Measurements from ENCODE around the gene PRKCH.
"Not testable (repeated sequence)": the region's sequence is repeated elsewhere in the genome, so short reads cannot be mapped to it uniquely, and the experiment has no call there.

PRKCH gene

DNA sequence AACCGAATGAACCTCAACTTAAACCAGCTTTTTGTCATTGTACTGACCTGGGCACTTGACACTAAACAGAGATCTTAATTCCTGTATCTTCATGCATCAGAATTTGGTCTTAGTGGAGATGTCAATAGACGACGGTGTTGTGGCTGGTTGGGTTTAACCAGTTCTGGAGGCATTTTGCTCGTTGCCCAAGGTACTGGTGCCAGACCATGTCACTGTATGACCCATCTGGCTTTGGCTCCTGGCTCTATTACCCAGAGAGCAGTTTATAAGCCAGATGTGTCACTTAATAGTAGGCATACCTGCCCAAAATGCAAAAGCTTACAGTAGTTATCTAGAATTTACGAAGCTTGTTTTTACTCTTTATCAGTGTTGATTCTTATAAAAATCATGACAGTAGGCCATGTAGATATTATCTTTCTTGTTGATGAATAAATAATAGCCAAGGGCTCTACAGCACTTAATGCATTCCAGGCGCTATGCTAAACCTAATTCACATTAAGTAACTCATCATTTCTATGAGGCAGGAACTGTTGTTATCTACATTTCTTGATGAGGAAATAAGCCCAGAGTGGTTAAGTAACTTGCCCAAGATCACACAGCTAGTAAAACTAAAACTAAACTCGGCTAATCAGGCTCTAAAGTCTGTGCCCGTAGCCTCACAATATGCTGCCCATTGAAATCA, 194.2 kb downstream of the PRKCH start:
- DNase-seq (ENCODE audit: low read depth in 2 of 2): no peak

DNA sequence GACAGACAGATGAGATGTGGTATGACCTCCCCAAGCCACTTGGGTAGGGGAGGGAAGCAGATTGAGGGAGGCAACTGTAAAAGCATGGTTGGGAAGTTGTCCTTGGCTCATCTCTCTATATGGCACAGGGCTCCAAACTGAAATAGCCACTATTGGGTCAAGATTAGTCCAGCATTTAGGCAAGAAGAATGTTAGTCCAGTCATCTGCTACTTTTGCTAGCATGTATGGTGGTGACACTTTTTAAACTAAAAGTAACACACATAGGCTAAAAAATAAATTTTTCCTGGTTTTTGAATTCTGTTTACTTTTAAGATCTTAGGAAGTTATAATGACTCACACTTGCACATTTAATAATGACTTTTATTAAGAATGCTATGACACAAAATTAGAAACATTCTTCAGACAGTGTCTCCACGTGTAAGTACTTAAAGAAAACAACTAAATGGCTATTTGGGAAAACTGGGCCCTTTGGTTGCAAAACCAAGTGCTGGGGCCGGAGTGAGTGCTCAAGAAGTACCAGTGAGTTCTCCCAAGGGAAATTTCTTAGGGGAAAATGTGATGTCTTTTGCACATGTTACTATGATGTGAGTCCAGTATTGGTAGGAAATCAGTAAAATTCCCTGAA, 194.9 kb downstream of the PRKCH start:
- no peak for DNase-seq (ENCODE audit: low read depth in 2 of 2)

DNA sequence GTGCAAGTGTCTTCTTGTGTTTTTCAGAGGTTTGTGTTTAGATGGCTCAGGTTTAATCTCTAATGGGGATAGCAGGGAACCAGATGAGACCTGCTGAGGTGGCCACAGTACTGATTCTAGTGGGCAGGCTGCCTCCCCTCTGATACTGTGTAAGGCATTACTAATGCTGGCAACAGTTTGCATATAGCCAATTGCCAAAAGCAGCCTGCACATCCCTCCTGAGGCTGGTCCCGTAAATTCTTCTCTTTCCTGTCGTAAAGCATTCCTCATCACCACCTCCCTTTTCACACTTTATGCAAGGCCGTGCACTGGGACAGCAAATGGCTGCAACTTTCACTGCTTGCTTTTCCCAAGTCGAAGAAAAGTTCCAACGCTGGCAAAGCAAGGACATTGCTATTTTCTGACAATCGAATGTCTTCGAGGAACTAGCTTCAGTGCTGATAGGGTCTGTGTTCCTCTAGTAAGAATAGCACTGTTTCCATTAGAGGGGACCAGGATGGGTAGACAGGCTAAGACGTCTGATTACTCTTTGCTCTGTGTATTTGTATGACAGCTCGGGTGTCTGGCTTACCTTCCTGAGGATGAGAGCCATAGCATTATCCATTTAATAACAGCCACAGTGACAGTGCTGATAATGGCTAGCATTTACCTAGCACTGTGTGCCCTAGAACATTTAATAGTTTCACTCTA, 195.7 kb downstream of the PRKCH start:
- no peak for DNase-seq (ENCODE audit: low read depth in 2 of 2)

DNA sequence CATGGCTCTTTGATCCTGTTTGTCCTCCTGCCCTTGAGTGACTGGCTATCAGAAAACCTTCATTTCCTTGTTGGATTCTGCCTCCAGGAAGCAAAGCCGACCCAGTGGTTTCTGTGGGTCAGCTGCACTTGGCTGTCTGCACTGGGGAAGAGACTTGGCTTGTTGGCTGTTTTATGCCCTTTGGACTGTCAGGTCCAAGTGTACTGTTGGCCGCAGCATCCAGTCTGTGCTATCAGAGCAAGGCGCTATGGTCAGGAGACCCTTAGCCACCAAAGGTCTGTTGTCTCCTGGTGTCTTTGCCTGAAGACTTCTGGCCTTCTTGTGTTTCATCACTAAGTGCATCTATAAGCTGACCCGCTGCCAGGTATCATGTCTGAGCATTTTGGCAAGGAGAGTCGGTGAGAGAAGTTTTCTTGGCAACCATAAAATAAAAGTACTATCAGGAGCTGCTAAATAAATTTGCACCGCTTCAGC, 196.6 kb downstream of the PRKCH start:
- no peak for DNase-seq (ENCODE audit: low read depth in 2 of 2)

DNA sequence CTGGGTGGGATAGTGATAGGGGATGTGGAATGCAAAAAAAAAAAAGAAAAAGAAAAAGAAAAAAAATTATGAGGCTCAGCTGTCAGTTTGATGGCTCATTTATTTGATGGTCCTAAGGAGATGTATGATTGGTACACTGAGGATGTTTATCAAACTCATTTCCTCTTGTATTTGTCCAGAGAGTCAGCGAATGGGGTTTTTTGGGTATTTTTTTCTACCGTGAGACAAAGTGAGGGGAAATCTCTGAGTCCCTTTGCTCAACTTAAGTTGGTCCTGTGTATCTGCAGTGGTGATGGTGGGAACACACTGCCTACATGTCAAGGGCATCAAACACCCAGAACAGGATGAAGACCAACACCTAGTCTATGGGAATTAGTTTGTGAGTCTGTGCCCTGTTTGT, 197.0 kb downstream of the PRKCH start:
- DNase-seq (ENCODE audit: low read depth in 2 of 2): no peak

DNA sequence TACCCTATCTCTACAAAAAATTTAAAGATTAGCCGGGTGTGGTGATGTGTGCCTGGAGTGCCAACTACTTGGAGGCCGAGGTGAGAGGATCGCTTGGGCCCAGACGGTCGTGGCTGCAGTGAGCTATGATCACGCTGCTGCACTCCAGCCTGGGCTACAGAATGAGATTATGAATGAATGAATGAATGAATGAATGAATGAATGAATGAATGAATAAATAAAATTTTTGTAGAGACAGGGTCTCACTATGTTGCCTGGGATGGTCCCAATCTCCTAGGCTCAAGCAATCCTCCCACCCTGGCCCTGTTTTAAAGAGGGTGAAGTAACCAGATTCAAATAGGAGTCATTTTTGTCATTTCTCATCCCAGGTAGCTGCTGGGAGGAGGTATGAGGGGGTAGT, 197.7 kb downstream of the PRKCH start:
- no peak for DNase-seq (ENCODE audit: low read depth in 2 of 2)

DNA sequence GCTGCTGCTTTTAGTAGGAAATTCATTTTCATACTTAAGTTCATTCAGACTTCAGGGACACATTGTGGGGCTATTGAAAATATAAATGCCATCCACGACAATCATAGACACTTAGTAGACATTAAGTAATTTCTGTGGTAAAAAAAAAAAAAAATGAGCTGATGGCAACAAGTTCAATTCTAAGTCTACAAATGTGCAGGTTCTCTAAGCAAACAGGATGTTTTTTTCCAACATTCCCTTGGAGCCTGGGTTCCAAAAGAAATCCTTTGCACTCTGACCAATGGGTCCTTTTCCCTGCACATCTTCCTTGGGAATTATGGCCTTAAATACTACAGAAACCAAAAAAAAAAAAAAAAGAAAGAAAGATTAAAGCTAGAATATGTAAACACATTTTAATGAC, 198.4 kb downstream of the PRKCH start:
- no peak for DNase-seq (ENCODE audit: low read depth in 2 of 2)

DNA sequence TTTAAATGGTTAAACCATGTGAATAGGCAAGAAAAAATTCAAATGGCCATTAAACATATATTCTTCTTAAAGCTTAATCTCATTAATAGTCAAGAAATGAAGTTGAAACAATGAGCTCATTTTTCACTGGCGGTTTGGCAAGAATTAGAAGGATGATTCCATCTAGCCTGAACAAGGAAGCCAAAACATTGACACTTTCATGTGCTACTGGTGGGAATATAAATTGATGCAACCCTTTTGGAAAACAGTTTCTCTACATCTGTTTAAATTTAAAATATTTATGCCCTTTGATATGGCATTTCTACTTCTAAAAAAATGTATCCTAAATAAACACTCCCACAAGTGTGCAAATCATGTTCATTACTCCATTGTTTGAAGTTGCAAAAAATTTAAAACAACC, 199.2 kb downstream of the PRKCH start:
- DNase-seq (ENCODE audit: low read depth in 2 of 2): no peak

DNA sequence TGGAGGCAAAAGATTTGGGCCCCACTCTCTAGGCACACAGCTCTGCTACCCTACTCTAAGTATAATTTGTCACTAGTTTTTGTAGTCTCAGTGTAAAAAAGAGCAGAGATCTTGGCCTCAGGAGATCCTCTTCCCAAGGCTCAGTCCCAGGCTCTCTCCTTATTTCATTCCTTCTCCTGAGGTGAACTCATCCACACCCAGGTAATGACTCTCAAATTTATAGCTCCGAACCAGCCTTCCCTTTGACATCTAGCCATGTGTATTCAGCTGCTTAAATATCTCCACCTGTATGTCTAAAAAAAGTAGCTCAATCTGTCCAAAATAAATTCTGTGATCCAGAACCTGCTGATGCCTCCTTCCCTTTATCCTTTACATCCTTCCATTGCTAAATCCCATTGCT, 200.4 kb downstream of the PRKCH start:
- DNase-seq (ENCODE audit: low read depth in 2 of 2): no peak

DNA sequence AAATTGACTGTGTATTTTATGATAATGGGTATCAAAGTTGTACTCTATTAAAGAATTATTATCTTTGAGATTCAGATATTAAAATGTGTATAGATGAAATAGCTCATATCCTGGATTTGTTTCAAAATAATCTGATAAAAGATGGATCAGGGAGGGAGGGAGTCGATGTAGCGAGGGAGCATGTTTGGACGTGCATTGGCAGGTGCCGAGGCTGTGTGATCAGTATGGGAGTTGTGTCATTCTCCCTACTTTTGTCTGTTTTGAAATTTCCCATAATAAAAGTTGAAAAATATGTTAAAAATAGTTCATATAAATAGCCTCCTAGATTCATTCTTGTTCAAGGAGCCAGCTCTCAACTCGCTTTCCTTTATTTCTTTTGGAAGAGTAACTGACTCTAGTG, 202.4 kb downstream of the PRKCH start:
- no peak for DNase-seq (ENCODE audit: low read depth in 2 of 2)

DNA sequence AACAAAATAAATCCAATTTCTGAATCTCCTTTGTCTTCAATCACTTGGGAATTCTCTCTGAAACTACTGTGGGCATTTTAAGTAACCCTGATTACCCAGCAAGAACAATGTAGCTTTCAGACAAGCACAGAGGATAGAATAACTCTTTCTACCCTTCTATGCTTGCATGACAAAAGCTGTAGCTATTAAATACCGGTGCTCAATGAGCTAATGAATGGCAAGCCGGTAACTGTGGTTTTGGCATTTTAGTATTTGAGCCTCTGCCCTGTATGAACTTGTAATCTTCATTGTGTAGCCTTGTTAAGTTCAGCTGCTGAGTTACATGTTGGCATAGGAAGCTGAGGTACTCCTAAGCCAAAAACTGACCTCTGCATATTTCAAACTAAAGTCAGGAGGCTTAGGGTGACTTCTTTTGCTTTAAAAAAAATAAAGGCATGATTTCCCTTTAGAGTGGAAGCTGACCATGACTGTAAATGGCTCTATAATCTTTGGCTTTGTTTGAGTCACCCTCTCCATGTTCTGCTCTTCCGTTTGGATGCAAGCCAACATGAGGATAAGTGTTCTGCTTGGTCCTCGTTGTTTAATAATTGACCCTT, 202.9 kb downstream of the PRKCH start:
- DNase-seq (ENCODE audit: low read depth in 2 of 2): no peak

DNA sequence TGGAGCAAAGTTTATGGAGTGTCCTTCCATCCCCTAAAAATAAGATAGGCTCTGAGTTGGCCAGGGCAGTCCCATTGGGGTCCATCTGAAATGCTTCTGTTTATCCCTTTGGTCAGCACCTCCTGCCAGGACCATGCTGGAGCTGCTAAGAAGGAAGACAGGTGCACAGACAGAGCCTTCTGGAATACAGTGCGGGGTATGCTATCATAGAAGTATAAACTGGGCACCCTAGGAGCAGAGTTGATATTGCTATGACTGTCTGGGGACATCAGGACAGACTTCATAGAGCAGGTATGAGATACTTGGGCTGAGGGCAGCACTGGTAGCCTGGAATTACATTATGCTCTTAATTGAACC, 203.5 kb downstream of the PRKCH start:
- no peak for DNase-seq (ENCODE audit: low read depth in 2 of 2)

DNA sequence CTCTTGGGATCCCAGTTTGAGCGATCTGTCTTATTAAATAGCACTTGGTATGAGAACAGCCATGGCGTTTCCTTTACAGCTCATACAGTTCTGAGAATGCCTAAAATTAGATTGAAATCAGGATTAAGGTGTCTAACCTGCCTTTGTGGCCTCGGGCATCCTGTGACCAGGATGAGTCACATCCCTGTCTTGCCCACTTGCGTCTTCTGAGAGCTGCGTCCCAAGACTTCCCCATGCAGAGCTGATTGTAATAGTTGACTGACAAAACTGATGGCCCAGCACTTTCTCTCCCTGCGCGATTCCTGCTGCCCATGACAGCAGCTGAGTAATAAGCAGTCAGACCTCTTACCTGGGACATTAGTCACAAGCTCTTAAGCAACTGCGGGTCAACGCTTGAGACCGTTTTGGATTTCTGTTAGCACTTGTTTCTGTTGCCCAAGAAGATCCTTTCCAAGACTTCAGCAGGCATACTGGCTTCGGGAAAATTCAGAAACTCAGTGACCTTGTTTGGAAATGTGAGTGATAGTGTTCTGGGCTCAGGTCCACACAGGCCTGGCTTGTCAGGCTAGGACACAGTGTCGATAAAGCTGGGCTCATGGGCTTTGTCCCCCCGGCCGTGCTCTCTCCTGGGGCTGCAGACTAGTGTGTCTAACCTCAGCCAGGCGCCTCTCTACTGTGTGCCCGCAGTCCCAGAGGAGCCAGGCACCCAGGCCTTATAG, 204.1 kb downstream of the PRKCH start:
- DNase-seq (ENCODE audit: low read depth in 2 of 2): peak; percentile 42 to 58

DNA sequence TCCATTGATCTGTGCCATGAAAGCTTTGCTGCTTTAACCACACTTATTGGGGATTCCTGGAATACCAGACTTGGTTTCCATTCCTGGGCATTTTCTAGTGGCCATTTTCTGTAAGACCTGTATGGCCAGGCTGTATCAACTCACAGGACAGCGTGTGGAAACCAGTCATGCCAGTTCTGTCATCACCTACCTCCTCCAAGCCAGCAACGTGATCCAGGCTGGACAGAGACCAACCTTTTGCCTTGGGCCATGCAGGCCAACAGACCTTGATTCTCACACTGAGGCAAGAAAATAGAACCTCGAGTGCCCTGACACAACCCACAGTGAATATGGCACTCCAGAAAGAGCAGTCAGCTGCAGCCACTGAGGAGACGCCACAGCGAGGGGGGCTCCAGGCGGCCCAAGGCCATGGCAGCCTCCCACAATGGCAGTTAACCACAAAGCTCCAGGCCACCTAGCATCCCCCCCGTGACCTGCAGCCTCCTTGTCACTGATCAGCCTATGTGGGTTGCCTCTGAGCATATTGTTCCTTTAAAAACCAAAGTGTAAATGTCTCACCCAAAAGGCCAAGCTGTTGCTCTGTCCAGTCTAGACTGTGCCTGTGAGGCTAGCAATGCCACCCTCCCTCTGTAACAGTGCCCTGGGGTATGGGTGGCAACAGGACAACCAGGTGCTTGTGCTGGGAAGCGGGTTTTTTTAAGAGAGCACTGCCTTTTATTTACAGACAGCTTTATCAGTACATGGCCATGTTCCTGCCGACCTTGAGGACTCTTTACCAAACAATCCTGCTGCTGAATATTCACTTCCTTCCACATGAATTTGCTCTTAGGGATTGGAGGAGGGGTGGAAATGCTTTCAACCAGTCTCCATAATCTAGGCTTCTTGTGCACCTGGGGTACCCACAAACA, 205.3 kb downstream of the PRKCH start:
- no peak for DNase-seq (ENCODE audit: low read depth in 2 of 2)

DNA sequence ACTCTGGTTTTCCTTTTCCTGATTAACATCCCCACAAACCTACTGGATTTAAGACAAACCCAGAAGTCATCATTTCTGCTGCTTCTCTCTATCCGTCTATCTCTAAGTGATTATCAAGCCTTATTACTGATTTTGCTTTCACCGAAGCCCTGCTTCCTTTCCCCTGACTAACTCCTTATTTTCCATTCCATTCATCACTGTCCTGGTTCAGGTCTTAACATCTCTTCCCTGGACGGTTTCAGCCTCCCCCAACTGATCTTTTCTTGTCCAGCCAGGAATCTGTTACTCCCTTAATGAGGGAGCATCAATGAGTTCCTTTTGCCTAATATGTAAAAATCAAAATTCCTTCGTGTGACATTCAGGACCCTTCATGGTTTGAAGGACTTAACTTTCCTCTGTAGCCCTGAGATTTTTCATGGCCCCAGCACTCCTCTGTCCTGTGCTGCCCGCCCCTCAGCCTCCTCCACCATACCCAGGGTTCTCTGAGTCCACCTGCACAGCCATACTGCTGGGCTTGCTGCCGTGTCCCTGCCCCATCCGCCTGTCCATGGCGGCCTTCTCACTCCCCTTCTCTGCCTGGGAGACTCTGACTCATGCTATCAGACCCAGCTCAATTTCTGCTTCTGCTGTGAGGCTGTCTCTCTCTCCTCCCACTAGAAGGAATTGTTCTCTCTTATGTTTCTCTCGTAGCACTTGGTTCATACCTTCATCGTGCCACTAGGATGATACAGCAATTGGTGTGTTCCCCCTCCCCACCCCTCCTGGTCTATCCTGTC, 206.1 kb downstream of the PRKCH start:
- no peak for DNase-seq (ENCODE audit: low read depth in 2 of 2)

DNA sequence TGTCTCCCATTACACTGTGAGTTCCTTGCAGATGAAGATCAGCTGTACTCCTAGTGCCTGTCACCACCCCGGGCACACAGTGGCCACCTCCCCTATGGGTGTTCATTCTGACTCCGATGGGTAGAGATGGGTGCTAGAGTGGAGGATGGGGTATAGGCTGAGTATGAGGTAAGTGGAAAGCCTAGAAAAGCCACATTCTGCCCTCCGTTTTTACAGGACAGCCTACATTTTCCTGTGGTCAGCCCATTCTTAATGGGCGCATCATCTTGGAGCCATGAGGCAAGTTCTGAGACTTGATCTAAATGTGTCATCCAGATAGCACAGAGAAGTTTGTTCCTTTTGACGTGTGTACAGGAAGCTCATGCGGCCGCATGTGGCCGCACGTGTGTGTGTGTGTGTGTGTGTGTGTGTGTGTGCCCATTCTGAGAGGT, 207.2 kb downstream of the PRKCH start:
- no peak for DNase-seq (ENCODE audit: low read depth in 2 of 2)

DNA sequence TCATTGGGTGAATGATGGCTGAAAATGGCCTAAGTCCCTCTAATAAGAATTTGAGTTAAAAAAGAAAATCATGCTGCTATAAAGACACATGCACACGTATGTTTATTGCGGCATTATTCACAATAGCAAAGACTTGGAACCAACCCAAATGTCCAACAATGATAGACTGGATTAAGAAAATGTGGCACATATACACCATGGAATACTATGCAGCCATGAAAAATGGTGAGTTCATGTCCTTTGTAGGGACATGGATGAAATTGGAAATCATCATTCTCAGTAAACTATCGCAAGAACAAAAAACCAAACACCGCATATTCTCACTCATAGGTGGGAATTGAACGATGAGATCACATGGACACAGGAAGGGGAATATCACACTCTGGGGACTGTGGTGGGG, 208.0 kb downstream of the PRKCH start:
- DNase-seq (ENCODE audit: low read depth in 2 of 2): not testable (repeated sequence)

DNA sequence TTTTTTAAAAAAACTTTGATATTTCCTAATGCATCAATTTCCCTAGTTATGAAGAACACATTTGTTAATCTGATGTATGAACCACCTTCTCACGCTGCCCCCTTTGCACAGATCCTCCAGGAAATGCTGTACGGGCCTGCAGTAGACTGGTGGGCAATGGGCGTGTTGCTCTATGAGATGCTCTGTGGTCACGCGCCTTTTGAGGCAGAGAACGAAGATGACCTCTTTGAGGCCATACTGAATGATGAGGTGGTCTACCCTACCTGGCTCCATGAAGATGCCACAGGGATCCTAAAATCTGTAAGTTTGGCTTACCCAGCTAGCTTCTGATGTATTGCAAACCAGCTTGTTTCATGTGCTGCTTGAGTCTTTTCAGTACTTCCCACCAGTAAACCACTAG, 208.9 kb downstream of the PRKCH start:
- no peak for DNase-seq (ENCODE audit: low read depth in 2 of 2)

DNA sequence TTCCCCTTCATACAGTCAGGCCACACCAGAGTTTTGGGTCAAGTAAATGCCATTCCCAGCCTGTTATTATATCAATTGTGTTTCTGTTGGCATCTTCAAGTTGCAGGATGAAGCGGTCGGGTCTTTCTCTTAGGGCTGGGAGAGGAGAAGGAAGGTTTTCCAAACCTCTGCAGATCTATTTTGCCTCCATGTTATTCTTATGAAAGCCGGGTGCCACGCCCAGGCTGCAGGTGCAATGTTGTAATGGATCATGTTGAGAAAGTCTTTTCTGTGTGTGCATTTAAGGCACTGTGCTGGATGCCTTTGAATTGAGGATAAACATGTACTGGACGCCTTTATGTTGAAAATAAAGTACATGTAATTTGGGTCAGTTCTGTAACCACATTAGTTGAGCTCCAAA, 209.5 kb downstream of the PRKCH start:
- DNase-seq (ENCODE audit: low read depth in 2 of 2): no peak

DNA sequence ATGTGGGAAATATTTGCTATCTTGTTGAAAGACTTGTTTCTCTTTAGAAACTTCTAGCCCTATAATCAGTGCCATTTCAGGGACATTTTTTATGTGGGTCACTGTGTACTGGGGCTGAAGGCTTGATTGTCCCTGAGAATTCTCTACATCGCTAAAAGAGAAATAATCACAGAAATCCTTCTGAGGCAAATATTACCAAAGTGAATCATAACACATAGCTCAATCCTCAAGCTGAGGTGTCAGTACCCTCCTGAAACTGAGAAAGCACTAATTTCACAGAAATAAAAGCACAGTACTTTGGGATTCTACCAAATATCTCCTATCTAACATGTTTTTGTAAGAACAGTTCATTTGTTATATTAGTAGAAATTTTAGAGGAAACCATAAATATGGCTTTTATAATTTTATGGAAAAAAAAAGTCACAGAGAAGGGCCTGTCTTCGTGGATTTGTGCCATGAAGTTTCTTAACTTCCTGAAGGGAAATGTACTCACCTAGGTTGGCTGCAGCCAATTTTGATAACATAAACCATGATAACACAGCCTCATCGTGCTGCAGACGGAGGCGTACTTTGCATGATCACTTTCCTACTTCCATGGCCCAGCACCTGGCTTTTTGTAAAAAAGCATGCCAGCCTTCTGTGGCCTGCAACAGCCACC, 210.2 kb downstream of the PRKCH start:
- DNase-seq (ENCODE audit: low read depth in 2 of 2): no peak
